Neural progenitor cell (in vitro differentiated cells): ENCODE results near the gene ZNF622. TPM values are rescaled to one million over a fixed set of nuclear protein-coding genes. Genes with fewer than 3 reads are reported as not detected.

Source experiments
- DNase-seq: peaks from one replicate; pipeline ENCODE4 v3.0.0-alpha.2; 2016; ENCODE audit warnings: low spot score
- H2AFZ ChIP-seq: fragments of 200-600 bp; sonication (generic); replicated peaks from 2 replicates; pipeline ENCODE4 v1.6.1; 2016; ENCODE audit warnings: antibody characterized with exemption
- H3F3A ChIP-seq: fragments of 200-600 bp; sonication (generic); 2 replicates; pipeline ENCODE4 v1.6.1; 2016; ENCODE audit warnings: antibody characterized with exemption, low read depth
- H3K27ac ChIP-seq: fragments of 200-600 bp; sonication (generic); 2 replicates; pipeline ENCODE4 v1.5.1; 2016; ENCODE audit warnings: mild to moderate bottlenecking
- H3K27me3 ChIP-seq: fragments of 200-600 bp; sonication (generic); 2 replicates; pipeline ENCODE4 v1.6.1; 2016; ENCODE audit warnings: mild to moderate bottlenecking, moderate library complexity
- H3K36me3 ChIP-seq: fragments of 200-600 bp; sonication (generic); 2 replicates; pipeline ENCODE4 v1.5.1; 2016
- H3K4me1 ChIP-seq: fragments of 200-600 bp; sonication (generic); 2 replicates; pipeline ENCODE4 v1.6.1; 2016; ENCODE audit warnings: mixed run types
- H3K4me2 ChIP-seq: fragments of 200-600 bp; sonication (generic); 2 replicates; pipeline ENCODE4 v1.6.1; 2016
- H3K4me3 ChIP-seq: fragments of 200-600 bp; sonication (generic); 2 replicates; pipeline ENCODE4 v1.5.1; 2016
- H3K79me2 ChIP-seq: fragments of 200-600 bp; sonication (generic); 2 replicates; pipeline ENCODE4 v1.6.1; 2016; ENCODE audit warnings: low read depth
- H3K9ac ChIP-seq: fragments of 200-600 bp; sonication (generic); 2 replicates; pipeline ENCODE4 v1.6.1; 2016
- H3K9me3 ChIP-seq: fragments of 200-600 bp; sonication (generic); 2 replicates; pipeline ENCODE4 v1.5.1; 2016; ENCODE audit warnings: low read depth
- H4K20me1 ChIP-seq: fragments of 200-600 bp; sonication (generic); 2 replicates; pipeline ENCODE4 v1.6.1; 2016; ENCODE audit warnings: low read depth
- H3K27ac Mint-ChIP-seq: 3 replicates; pipeline ENCODE4 v1.8.0; 2021; ENCODE audit warnings: mixed read lengths
- H3K27me3 Mint-ChIP-seq: 2 replicates; pipeline ENCODE4 v1.8.0; 2022; ENCODE audit warnings: low read depth, mild to moderate bottlenecking, inconsistent platforms, moderate library complexity, mixed read lengths; ENCODE audit not compliant: insufficient read depth
- H3K36me3 Mint-ChIP-seq: 3 replicates; pipeline ENCODE4 v1.8.0; 2021; ENCODE audit warnings: mixed read lengths
- H3K4me1 Mint-ChIP-seq: 3 replicates; pipeline ENCODE4 v1.8.0; 2021; ENCODE audit warnings: mixed read lengths
- H3K4me3 Mint-ChIP-seq: 3 replicates; pipeline ENCODE4 v1.8.0; 2021; ENCODE audit warnings: mild to moderate bottlenecking, moderate library complexity, mixed read lengths
- H3K9me3 Mint-ChIP-seq: 3 replicates; pipeline ENCODE4 v1.8.0; 2020; ENCODE audit warnings: mixed read lengths
- CTCF ChIP-seq: fragments of 200-600 bp; sonication (generic); IDR thresholded peaks from 2 replicates; pipeline ENCODE4 v1.5.1; 2017; ENCODE audit warnings: antibody characterized with exemption, mild to moderate bottlenecking
- EZH2 ChIP-seq: fragments of 200-600 bp; sonication (generic); IDR thresholded peaks from 2 replicates; pipeline ENCODE4 v1.6.1; 2017; ENCODE audit warnings: antibody characterized with exemption, mild to moderate bottlenecking, moderate library complexity
- EZH2phosphoT487 ChIP-seq: fragments of 200-600 bp; sonication (generic); IDR thresholded peaks from 2 replicates; pipeline ENCODE4 v1.6.1; 2017; ENCODE audit warnings: antibody characterized with exemption
- total RNA-seq: library from RNA; depleted of rRNA; stranded (reverse); fragments of >200 nt; gene quantifications from 2 replicates; pipeline ENCODE4 v1.2.3, GENCODE V29; 2015; ENCODE audit warnings: low replicate concordance

ZNF622 gene
- total RNA-seq, 1 donor from 2014 or later = 14.6 TPM

DNA sequence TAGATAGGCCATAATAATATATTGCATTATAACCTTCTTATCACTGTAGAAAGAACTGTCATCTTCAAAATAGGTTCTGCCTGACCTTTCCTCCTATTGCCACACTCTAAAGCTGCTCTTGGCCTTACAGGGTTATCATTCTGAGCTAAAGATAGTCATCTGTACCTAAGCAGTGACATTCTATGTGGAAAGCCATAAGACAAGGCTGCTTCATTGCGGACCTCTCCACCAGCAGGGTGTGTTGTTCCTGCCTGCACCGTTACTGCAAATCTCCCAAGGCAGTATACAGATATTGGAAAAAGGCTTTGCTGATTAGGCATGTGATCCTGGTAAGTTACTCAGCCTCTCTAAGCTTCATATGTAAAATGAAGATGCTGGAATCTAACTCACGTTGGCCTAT, 8.1 kb downstream of the ZNF622 start:
- H3K36me3 Mint-ChIP-seq = peaks cover 13% of the 10 kb centered on the region
- H3K27me3 ChIP-seq = no peaks in the 10 kb centered on the region
- no peak overlapping the region for H3K4me3 Mint-ChIP-seq
- no peaks in the 10 kb centered on the region for H4K20me1 ChIP-seq
- no peaks in the 10 kb centered on the region for H3K9me3 ChIP-seq
- no peak overlapping the region for H2AFZ ChIP-seq
- no peak overlapping the region for H3K27ac ChIP-seq
- H3K9me3 Mint-ChIP-seq = no peaks in the 10 kb centered on the region
- no peak for DNase-seq
- no peak overlapping the region for H3K9ac ChIP-seq
- H3K4me3 ChIP-seq = no peak overlapping the region
- TF ChIP-seq EZH2 = no peak
- TF ChIP-seq EZH2phosphoT487 = no peak
- TF ChIP-seq CTCF = no peak
- H3K36me3 ChIP-seq = peaks cover 11% of the 10 kb centered on the region
- no peaks in the 10 kb centered on the region for H3K4me1 Mint-ChIP-seq
- H3K4me1 ChIP-seq = no peaks in the 10 kb centered on the region
- H3K27ac Mint-ChIP-seq = no peak overlapping the region
- H3K4me2 ChIP-seq = no peak overlapping the region
- H3F3A ChIP-seq = no peaks in the 10 kb centered on the region
- H3K79me2 ChIP-seq = peaks cover 17% of the 10 kb centered on the region
- H3K27me3 Mint-ChIP-seq = no peaks in the 10 kb centered on the region

- H3K79me2 ChIP-seq = peaks cover 17% of the 10 kb centered on the region
- H3K4me2 ChIP-seq = no peak overlapping the region
- Mint-ChIP-seq H3K27me3 (no peaks in the 10 kb centered on the region), H3K4me3 (no peak overlapping the region), H3K9me3 (no peaks in the 10 kb centered on the region), H3K4me1 (no peaks in the 10 kb centered on the region), H3K36me3 (peaks cover 14% of the 10 kb centered on the region), H3K27ac (no peak overlapping the region)
- H3K27me3 ChIP-seq = no peaks in the 10 kb centered on the region
- no peaks in the 10 kb centered on the region for H3K4me1 ChIP-seq
- H3K4me3 ChIP-seq = no peak overlapping the region
- H3F3A ChIP-seq = no peaks in the 10 kb centered on the region
- TF ChIP-seq EZH2phosphoT487 = no peak
- TF ChIP-seq EZH2 = no peak
- TF ChIP-seq CTCF = peak; percentile 84
- H3K9me3 ChIP-seq = no peaks in the 10 kb centered on the region
- H3K9ac ChIP-seq = no peak overlapping the region
- no peak overlapping the region for H2AFZ ChIP-seq
- H3K27ac ChIP-seq = no peak overlapping the region
- peaks cover 11% of the 10 kb centered on the region for H3K36me3 ChIP-seq
- DNase-seq = peak; percentile 83
- H4K20me1 ChIP-seq = no peaks in the 10 kb centered on the region
Observed at GRCh38 chr5:16456103-16456832, 9.3 kb downstream of the ZNF622 start.

- H3K36me3 ChIP-seq = peaks cover 14% of the 10 kb centered on the region
- no peak overlapping the region for H3K27ac Mint-ChIP-seq
- H3K79me2 ChIP-seq = peaks cover 17% of the 10 kb centered on the region
- H3K9me3 ChIP-seq = no peaks in the 10 kb centered on the region
- H3K27ac ChIP-seq = no peak overlapping the region
- no peaks in the 10 kb centered on the region for H4K20me1 ChIP-seq
- no peak for DNase-seq
- TF ChIP-seq EZH2phosphoT487 (no peak), CTCF (no peak), EZH2 (no peak)
- no peak overlapping the region for H3K4me3 ChIP-seq
- no peaks in the 10 kb centered on the region for H3K27me3 ChIP-seq
- peaks cover 14% of the 10 kb centered on the region for H3K36me3 Mint-ChIP-seq
- H3K4me1 ChIP-seq = no peaks in the 10 kb centered on the region
- no peaks in the 10 kb centered on the region for H3K4me1 Mint-ChIP-seq
- H2AFZ ChIP-seq = no peak overlapping the region
- no peaks in the 10 kb centered on the region for H3K27me3 Mint-ChIP-seq
- no peaks in the 10 kb centered on the region for H3F3A ChIP-seq
- no peak overlapping the region for H3K9ac ChIP-seq
- H3K9me3 Mint-ChIP-seq = no peaks in the 10 kb centered on the region
- H3K4me3 Mint-ChIP-seq = no peak overlapping the region
- no peak overlapping the region for H3K4me2 ChIP-seq
Observed at GRCh38 chr5:16455668-16456067, 9.9 kb downstream of the ZNF622 start.
